SKM-1 treated with dmso at 0.1 percent for 144 hours (cell line): ENCODE results near the gene DBNL.

Experiments
- DNase-seq: peaks from one replicate; lab custom pipeline; 2025; ENCODE audit not compliant: unreplicated experiment; lab: John Stamatoyannopoulos, UW

DBNL gene

GRCh38 chr7:44097064-44097932 lies 52.8 kb downstream of the DBNL start:
- no peak for DNase-seq

GRCh38 chr7:44098092-44099068 lies 53.9 kb downstream of the DBNL start:
- DNase-seq = no peak

GRCh38 chr7:44099669-44100068 lies 55.2 kb downstream of the DBNL start:
- DNase-seq = no peak

- no peak for DNase-seq
Observed at GRCh38 chr7:44100458-44101302, 56.2 kb downstream of the DBNL start.

- no peak for DNase-seq
Observed at GRCh38 chr7:44101303-44101965, 56.9 kb downstream of the DBNL start.

- DNase-seq = no peak
Observed at GRCh38 chr7:44101966-44102845, 57.7 kb downstream of the DBNL start.

- DNase-seq = no peak
Observed at GRCh38 chr7:44102846-44103565, 58.5 kb downstream of the DBNL start.

GRCh38 chr7:44103566-44103922 lies 59.0 kb downstream of the DBNL start:
- DNase-seq = no peak

GRCh38 chr7:44103923-44104859 lies 59.7 kb downstream of the DBNL start, which contains the start of gene AEBP1:
AEBP1 (plus strand) TSS chr7:44104345; CDS start chr7:44104666, 321 bp downstream.
- DNase-seq = no peak

- DNase-seq = no peak
Observed at GRCh38 chr7:44104860-44105771, 60.6 kb downstream of the DBNL start.

GRCh38 chr7:44105832-44106231 lies 61.3 kb downstream of the DBNL start:
- DNase-seq = no peak

- DNase-seq = no peak
Observed at GRCh38 chr7:44106311-44107065, 62.0 kb downstream of the DBNL start.

GRCh38 chr7:44107116-44107960 lies 62.8 kb downstream of the DBNL start:
- DNase-seq = no peak

- DNase-seq = no peak
Observed at GRCh38 chr7:44107961-44108767, 63.7 kb downstream of the DBNL start.
